GM21515 (cell line): Measurements from ENCODE around the gene DCTPP1.
"Not testable (repeated sequence)": the region's sequence is repeated elsewhere in the genome, so short reads cannot be mapped to it uniquely, and the experiment has no call there.

Experiments used
- ATAC-seq: cut with Tn5 transposase; IDR thresholded peaks from one replicate; pipeline ENCODE4 v1.9.1; 2021; ENCODE audit not compliant: unreplicated experiment

The DCTPP1 gene

DNA sequence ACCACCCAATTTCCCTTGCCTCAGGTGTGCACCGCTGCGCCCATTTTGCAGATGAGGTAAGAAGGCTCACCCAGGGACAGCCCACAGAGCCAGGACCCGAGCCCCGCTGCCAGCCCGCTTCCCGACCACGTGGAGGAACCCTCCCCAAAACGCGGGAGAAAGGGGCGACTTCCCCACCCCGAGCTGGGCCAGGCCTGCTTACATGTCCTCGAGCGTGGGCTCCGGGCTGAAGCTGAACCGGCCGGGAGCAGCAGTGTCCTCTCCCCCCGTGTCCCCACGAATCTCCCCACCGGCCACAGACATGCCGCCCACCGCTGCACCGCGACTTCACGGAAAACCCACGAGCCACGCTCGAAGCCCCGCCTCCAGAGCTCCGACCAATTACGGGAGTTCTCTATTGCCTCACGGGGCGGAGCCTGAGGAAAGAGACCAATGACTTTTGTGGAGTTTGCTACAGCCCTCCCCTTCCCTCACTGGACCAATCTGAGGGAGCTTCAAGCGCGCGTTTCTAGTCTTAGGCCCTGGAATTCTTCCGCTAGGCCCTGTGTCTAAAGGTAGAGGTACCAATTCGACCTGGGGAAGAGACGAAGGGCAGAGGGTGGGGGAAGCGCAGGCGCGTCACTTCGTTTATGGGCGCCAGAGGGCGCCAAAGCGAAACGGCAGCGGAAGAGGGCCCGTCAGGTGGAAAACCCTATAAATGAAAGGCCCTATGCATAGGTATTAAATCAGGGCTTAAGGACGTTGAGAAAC, at the start of gene DCTPP1:
DCTPP1 (minus strand) TSS at position 353 of the 750 bp plus-strand sequence; CDS start at position 303, 50 bp downstream.
- peak; percentile 89 for ATAC-seq

DNA sequence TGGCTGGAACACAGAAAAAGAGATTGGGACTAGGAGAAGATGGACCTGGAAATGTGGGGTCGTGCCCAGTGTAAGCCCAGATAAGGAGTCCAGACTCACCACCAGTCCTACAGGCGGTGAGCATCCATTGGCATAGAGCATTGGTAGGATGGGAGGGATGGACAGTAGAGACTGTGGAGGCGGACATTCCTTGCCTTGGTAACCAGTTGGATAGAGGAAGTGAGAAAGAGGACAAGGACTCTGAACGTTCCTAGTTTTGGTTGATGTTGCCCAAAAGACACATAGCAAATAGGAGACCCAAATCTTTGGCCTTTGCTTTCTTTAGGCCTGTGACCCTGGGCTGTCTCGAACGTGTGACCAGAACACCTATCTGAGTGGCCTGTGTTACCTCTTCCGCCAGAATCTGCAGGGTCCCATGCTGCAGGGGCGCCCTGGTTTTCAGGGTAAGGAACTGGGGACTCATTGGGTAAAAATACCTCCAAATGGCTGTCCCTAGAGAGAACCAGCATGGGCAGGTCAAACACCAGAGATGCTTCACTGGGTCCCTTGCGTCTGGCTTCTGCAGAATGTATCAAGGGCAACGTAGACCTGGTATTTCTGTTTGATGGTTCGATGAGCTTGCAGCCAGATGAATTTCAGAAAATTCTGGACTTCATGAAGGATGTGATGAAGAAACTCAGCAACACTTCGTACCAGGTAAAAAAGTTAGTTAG, 49.1 kb upstream of the DCTPP1 start:
- ATAC-seq = no peak

DNA sequence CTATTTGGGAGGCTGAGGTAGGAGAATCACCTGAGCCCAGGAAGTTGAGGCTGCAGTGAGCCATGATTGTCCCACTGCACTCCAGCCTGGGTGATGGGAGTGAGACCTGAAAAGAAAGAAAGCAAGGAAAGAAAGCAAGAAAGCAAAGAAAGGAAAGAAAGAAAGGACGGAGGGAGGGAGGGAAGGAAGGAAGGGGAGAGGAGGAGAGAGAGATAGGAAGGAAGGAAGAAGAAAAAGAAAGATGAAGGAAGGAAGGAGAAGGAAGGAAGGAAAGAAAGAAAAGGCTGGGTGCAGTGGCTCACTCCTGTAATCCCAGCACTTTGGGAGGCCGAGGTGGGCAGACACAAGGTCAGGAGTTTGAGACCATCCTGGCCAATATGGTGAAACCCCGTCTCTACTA, 47.9 kb upstream of the DCTPP1 start:
- ATAC-seq = not testable (repeated sequence)

DNA sequence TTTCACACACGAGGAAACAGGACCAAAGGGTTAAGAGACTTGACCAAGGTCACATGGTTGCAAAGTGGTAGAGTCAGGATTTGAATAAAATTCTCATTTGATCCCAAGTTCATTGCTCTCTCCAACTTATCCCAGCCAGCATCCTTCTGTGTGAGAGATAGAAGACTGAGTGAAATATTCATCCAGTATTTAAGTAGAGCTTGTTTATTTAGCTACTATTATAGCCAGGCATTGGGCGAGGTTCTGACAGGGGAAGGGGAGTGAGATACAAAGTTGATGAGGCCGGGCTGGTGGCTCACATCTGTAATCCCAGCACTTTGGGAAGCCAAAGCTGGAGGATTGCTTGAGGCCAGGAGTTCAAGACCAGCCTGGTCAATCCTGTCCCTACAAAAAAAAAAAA, 47.2 kb upstream of the DCTPP1 start:
- no peak for ATAC-seq

DNA sequence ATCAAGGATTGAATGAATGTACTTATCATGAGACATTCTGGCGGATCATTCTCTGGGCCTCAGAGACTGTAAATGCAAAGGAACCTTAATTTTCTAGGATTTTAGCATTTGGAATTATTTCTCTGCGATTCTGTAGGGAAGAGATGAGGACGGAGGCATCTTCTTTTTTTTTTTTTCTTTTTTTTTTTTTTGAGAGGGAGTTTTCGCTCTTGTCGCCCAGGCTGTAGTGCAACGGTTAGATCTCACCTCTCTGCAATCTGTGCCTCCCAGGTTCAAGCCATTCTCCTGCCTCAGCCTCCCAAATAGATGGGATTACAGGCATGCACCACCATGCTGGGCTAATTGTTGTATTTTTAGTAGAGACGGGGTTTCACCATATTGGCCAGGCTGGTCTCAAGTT, 44.9 kb upstream of the DCTPP1 start:
- ATAC-seq = no peak

DNA sequence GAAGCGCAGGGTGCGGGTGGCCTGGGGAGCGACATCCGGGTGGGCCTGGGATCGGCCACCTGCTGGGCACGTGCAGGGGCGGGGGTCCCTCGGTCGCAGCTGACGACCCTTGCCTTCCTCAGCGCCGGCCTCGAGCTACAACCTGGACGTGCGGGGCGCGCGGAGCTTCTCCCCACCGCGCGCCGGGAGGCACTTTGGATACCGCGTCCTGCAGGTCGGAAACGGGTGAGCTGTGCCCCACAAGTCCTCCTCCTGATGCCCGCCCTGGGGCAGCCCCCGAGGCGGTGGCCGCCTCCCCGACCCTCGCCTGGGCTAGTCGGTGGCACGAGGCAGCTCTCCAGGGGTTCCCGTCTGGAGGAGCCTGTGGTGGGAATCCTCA, 44.2 kb upstream of the DCTPP1 start:
- no peak for ATAC-seq

DNA sequence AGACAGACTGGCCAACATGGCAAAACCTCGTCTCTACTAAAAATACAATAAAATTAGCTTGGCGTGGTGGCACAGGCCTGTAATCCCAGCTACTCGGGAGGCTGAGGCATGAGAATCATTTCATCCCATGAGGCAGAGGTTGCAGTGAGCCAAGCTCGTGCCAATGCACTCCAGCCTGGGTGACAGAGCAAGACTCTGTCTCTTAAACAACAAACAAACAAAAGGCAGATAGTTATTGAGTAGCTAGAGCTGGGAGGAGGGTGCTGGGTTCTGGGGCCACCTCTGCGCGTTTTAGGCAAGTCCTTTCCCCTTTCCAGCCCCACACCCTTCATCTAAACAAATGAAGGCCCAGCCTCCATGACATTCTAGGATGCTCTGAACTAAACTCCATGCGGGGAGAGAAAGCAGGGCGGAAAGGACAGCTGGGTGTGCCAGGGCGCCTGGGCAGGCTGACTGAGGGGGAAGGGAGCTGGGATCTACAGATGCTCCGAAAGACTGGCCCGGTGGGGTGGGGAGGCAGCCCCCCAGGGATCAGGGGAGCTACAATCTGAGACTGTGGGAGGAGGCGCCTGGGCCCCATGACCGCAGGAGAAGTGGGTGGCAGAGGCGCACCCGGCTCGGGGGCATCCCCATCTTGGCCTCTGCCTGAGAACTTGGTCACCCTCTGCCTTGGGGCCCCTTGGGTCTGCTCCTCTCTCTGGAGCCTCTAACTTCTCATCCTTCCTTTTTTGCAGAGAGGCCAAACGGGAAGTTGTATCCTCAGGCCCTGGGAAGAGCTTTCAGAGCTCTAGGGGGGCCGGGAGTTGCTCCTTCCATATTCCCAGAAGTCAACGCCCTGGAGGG, 43.6 kb upstream of the DCTPP1 start:
- no peak for ATAC-seq

DNA sequence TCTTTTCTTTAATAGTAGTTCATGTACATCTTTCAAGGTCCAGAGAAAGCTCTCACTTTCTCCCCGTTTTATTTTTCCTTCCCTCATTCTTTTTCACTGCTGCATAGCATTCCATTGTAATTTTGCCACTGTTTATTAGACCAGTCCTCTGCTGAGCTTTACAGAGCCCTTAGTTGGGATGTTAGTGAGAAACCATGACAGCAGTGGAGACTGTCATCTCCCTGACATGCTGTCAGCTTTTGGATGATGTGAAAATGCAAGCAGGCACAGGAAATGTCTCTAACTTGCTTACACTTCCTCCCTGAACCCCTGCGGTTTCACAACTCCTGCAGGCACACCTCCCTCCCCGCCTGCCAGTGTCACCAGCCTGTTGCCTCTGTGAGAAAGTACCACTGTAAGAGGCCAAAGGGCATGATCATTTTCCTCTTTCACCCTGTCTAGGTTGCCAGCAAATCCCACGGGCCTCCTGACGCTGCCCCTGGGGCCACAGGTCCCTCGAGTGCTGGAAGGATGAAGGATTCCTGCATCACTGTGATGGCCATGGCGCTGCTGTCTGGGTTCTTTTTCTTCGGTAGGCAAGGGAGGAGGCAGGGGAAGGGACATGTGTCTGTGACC, 42.6 kb upstream of the DCTPP1 start, which contains the start of gene ITGAL:
ITGAL (plus strand) TSS at position 415 of the 615 bp plus-strand sequence; CDS start at position 511, 96 bp downstream.
- ATAC-seq = peak; percentile 38

DNA sequence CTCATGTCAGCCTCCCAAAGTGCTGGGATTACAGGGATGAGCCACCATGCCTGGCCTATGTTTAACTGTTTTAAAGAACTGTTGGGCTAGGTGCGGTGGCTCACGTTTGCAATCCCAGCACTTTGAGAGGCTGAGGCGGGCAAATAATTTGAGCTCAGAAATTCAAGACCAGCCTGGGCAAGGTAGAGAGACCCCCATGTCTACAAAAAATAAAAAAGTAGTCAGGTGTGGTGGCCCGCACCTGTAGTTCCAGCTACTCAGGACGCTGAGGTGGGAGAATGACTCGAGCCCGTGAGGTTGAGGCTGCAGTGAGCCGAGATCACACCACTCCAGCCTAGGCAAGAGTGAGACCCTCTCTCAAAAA, 40.8 kb upstream of the DCTPP1 start:
- no peak for ATAC-seq

DNA sequence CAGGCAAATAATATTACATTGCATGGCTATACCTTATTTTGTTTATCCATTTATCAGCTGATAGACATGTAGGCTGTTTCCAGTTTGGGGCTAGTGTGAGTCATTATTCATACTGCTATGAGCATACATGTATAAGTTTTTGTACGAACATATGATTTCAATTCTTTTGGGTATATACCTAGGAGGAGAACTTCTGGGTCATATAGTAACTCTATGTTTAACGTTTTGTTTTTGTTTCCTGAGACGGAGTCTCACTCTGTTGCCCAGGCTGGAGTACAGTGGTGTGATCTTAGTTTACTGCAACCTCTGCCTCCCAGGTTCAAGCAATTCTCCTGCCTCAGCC, 40.3 kb upstream of the DCTPP1 start:
- ATAC-seq = no peak

DNA sequence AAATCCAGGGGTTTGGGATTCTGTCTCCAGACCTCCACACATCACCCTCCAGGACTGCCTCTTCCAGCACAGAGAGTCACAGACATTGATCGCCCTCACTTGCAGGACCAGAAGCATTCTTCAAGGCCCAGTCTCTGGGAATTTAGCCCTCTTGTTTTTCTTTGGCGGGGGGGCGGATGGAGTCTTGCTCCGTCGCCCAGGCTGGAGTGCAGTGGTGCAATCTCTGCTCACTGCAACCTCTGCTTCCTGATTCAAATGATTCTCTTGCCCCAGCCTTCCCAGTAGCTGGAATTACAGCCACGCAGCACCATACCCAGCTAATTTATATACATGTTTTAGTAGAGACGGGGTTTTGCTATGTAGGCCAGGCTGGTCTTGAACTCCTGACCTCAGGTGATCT, 34.2 kb upstream of the DCTPP1 start:
- no peak for ATAC-seq

DNA sequence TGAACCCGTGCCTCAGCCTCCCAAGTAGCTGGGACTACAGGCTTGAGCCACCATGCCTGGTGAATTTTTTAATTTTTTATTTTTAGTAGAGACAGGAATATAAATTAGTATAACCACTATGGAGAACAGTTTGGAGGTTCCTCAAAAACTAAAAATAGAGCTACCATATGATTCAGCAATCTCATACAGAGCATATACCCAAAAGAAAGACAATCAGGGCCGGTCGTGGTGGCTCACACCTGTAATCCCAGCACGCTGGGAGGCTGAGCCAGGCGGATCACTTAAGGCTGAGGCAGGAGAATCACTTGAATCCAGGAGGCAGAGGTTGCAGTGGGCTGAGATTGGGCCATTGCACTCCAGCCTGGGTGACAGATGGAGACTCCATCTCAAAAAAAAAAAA, 31.6 kb upstream of the DCTPP1 start:
- ATAC-seq = not testable (repeated sequence)

DNA sequence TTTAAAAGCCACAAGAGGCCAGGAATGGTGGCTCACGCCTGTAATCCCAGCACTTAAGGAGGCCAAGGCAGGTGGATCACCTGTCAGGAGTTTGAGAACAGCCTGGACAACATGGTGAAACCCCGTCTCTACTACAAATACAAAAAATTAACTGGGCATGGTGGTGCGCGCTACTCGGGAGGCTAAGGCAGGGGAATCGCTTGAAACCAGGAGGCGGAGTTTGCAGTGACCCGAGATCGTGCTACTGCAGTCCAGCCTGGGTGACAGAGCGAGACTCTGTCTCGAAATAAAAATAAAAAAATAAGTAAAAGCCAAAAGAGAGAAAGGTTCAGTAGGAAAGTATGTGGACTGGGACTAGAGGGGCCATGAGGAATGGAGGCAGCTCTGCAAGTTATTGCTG, 29.6 kb upstream of the DCTPP1 start:
- no peak for ATAC-seq

DNA sequence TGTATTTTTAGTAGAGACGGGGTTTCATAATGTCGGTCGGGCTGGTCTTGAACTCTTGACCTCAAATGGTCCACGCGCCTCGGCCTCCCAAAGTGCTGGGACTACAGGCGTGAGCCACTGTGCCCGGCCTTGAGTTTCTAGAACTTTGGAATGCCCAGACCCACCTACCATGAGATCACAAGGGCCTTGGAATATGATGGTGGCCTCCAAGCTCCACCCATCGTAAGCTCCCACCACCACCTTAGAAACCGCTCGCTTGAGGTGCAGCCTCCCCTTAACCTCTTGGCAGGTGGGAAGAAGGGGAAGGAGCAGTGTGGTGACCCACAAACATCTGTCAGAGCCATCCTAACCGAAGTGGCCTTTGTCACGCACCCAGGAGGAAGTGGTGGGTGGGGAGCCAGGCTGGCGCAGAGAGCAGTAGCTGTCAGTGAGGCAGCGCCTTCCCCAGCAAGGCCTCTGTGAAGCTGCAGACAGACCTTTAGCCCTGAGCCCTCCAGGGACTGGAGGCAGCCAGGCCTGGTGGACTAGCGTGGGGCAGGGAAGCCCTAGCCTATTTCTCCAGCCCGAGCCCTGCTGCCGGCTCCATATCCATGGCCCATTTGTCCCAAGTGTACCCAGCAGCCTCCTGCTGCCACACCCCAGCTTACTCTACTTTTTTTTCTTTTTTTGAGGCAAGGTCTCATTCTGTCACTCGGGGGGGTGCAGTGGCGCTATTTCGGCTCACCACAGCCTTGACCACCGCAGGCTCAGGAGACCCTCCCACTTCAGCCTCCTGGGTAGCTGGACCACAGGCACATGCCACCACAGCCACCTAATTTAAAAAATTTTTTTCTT, 28.9 kb upstream of the DCTPP1 start:
- peak; percentile 79 for ATAC-seq

DNA sequence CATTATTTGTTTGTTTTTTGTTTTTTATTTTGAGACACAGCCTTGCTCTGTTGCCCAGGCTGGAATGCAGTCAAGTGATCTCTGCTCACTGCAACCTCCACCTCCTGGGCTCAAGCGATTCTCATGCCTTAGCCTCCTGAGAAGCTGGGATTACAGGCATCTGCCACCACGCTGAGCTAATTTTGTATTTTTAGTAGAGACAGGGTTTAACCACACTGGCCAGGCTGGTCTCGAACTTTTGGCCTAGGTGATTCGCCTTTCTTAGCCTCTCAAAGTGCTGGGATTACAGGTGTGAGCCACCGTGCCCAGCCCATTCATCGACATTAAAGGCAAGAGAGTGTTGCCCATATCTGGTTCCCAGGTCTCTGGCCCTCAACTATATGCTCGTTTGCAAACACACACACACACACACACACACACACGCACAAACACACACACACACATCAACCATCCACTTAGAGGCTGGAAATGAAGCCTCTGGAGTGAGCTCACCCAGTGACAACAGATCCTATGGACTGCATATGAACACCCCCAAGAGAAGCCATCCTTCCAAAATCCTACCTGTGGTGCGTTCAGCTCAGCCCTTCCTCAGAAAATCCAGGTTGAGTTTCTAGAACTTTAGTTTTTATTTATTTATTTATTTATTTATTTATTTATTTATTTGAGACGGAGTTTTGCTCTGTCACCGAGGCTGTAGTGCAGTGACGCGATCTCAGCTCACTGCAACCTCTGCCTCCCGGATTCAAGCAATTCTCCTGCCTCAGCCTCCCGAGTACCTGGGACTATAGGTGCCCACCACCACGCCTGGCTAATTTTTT, 28.1 kb upstream of the DCTPP1 start:
- ATAC-seq = no peak

DNA sequence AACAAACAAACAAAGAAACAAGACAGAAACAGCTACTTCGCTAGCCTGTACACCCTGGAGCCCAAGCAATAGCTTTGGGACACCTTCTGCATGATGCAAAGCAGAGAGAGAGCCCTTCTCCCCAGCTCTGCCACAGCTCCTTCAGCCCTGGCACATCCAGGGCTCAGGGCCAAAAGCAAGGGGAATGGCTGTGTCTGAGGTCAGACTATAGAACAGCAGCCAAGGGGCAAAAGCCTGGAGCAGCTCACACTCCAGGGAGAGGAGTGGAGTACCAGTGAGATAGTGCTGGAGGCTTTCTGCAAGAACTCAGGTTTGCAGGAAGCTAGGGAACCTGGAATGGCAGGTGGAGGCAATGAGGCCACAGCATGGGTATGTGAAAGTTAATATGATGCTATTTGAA, 27.4 kb upstream of the DCTPP1 start:
- ATAC-seq = no peak

DNA sequence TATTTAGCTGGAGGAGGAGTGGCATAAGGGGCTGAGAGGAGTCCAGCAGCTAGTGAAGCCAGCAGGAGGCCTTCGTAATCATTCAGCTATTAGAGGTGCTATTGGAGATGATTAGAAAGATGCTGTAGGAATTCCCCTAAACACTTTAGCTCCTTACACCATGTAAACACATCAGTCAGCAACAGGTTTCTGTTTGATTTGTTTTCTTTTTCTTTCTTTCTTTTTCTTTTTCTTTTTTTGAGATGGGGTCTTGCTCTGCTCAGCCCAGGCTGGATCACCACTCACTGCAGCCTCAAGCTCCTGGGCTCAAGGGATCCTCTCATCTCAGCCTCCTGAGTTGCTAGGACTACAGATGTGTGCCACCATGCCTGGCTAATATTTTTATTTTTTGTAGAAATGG, 26.5 kb upstream of the DCTPP1 start:
- no peak for ATAC-seq

DNA sequence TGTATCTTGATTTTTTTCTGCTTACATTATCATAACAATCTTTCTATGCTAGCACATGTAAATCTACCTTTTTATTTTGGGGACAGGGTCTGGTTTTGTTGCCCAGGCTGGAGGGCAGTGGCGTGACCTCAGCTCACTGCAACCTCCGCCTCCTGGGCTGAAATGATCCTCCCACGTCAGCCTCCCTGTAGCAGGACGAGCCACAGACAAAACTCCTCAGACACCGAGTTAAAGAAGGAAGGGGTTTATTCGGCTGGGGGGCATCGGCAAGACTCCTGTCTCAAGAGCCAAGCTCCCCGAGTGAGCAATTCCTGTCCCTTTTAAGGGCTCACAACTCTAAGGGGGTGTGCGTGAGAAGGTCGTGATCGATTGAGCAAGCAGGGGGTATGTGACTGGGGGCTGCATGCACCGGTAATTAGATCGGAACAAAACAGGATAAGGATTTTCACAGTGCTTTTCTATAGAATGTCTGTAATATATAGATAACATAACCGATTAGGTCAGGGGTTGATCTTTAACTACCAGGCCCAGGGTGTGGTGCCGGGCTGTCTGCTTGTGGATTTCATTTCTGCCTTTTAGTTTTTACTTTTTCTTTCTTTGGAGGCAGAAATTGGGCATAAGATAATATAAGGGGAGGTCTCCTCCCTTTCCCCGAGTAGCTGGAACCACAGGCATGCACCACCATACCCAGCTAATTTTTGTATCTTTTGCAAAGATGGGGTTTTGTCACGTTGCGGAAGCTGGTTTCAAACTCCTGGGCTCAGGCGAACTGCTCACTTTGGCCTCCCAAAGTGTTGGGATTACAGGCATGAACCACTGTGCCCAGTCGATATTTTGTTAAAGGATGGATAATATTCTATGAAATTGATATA, 23.1 kb upstream of the DCTPP1 start:
- ATAC-seq = not testable (repeated sequence)

DNA sequence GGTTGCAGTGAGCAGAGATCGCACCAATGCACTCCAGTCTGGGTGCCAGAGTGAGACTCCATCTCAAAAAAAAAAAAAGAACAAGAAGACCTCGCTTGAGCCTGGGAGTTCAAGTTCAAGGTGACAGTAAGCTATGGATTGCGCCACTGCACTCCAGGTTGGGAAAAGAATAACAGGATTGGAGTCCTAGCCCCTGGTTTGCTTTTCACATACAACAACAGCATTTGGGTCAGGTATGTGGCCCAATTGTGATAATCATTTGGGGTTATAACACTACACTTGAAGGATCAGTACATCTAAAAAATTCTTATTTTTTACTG, 19.2 kb upstream of the DCTPP1 start:
- ATAC-seq = no peak
